ENCODE measurements around the gene NRDE2.

GRCh38 chr14:90275820-90276219, 55.9 kb downstream of the NRDE2 start:
- no peak for TF ChIP-seq CTCF (IDR thresholded peaks at IDR 0.05; ENCODE audit: insufficient read depth, low read length, poor library complexity, severe bottlenecking)
- TF ChIP-seq EZH2phosphoT487 (conservative IDR thresholded peaks at IDR 0.05; ENCODE audit: low read length) = no peak
